ENCODE data around the gene MORF4L2. TPM values are rescaled to one million over a fixed set of nuclear protein-coding genes. Genes with fewer than 3 reads are reported as not detected.

Gene MORF4L2
- total RNA-seq, 3 donors from 2014 or later (not counting 1 experiment from before 2014, with no cell fraction given) = 136 to 227 (median 141) TPM

DNA sequence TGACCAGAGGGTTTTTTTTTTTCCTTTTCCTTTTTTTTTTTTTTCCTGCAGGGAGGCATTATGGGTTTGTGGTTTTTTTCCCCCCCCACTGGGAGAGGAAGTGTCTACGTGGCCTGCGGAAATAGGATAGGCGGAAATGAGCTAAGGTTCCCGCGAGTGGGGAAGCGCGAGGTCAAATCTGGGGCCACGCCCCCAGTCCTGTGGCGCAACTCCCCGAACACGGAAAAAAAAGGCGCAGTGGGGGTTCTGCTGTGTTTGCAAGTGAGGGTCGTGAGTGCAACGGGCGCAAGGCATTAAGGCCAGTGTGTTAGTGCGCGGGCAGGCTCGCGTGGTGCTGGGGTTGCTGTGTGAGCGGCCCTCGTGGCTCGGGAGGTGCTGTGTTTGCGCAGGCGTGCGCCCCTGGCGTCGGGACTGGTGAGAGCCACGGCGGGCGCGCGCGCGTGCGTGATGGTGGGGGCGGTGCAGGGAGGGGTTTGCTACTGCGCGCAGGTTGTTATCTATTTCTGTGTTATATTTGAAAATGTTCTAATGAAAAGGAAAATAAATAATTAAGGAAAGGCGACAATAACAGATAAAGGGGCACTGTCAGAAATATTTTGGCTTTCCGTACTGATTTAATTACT lies 685 bp upstream of the MORF4L2 start:
- H3K4me3 Mint-ChIP-seq = no peak overlapping the region
- Histone ChIP-seq H3K9me3 (ENCODE audit: control insufficient read depth, insufficient read depth, low read length) (no peaks in the 10 kb centered on the region), H3K36me3 (ENCODE audit: control insufficient read depth, insufficient read depth, low read length) (peaks cover 14% of the 10 kb centered on the region), H3K4me3 (ENCODE audit: low read length) (peak overlapping the region; percentile 97), H3K27me3 (ENCODE audit: control insufficient read depth, insufficient read depth, low read length) (no peaks in the 10 kb centered on the region), H3K27ac (ENCODE audit: low read length) (peak overlapping the region; percentile 98), H3K4me1 (ENCODE audit: control insufficient read depth, insufficient read depth, low read length) (no peaks in the 10 kb centered on the region)
- peak; percentile 83 to 90 for DNase-seq
- no peaks in the 10 kb centered on the region for H3K36me3 Mint-ChIP-seq
- TF ChIP-seq, protein P1, sequence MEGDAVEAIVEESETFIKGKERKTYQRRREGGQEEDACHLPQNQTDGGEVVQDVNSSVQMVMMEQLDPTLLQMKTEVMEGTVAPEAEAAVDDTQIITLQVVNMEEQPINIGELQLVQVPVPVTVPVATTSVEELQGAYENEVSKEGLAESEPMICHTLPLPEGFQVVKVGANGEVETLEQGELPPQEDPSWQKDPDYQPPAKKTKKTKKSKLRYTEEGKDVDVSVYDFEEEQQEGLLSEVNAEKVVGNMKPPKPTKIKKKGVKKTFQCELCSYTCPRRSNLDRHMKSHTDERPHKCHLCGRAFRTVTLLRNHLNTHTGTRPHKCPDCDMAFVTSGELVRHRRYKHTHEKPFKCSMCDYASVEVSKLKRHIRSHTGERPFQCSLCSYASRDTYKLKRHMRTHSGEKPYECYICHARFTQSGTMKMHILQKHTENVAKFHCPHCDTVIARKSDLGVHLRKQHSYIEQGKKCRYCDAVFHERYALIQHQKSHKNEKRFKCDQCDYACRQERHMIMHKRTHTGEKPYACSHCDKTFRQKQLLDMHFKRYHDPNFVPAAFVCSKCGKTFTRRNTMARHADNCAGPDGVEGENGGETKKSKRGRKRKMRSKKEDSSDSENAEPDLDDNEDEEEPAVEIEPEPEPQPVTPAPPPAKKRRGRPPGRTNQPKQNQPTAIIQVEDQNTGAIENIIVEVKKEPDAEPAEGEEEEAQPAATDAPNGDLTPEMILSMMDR (IDR thresholded peaks at IDR 0.05) = peak; percentile 7
- under 1% methylated on average over 36 of the region's 40 CpGs for WGBS (ENCODE audit: insufficient coverage)
- no peaks in the 10 kb centered on the region for H3K27me3 Mint-ChIP-seq (ENCODE audit: low read depth in 2 of 2)
- ATAC-seq = peak; percentile 63 to 85 (median 68)
- no peaks in the 10 kb centered on the region for H3K9me3 Mint-ChIP-seq
- peaks cover 4 to 5% of the 10 kb centered on the region in 2 donors for H3K4me1 Mint-ChIP-seq
- intact Hi-C loops (cut with micrococcal nuclease) = loop anchor here (2.0 to 5.0 kb wide), 4 partner anchors 155 to 480 kb away; partner anchors contain the start of genes FAM199X and ZCCHC18
- H3K27ac Mint-ChIP-seq = no peak overlapping the region

DNA sequence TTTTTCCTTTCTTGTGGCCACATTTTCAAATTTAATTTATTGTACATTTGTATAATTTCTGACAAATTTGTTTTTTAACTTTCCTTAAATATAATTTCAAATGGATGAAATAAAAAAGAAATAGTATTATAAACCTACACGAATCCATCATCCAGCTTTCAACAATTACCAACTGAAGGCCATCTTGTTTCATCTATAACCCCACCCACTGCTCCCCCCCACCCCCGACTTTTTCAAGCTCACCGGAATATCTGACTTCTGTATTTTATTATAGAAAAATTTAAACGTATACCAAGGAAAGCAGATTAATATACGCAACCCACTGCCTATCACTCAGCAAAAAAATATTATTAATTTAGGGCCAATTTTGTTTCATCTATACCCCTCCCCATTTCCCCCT lies 1.1 kb downstream of the MORF4L2 start:
- peaks cover 4 to 5% of the 10 kb centered on the region in 2 donors for H3K4me1 Mint-ChIP-seq
- peak in 1 of 2 donors; percentile 15 for DNase-seq
- WGBS (ENCODE audit: insufficient coverage) = no CpG with 5 or more reads among the region's 5 CpGs
- H3K27me3 Mint-ChIP-seq (ENCODE audit: low read depth in 2 of 2) = no peaks in the 10 kb centered on the region
- H3K4me1 ChIP-seq (ENCODE audit: control insufficient read depth, insufficient read depth, low read length) = no peaks in the 10 kb centered on the region
- H3K36me3 Mint-ChIP-seq = no peaks in the 10 kb centered on the region
- no peaks in the 10 kb centered on the region for H3K9me3 Mint-ChIP-seq
- no peak overlapping the region for H3K27ac Mint-ChIP-seq
- peak overlapping the region; percentile 66 for H3K4me3 Mint-ChIP-seq
- intact Hi-C loops (cut with micrococcal nuclease) = loop anchor here (5.0 kb wide), 2 partner anchors 153 to 473 kb away; no protein-coding TSS in a partner anchor
- H3K27ac ChIP-seq (ENCODE audit: low read length) = no peak overlapping the region
- no peak for ATAC-seq
- H3K9me3 ChIP-seq (ENCODE audit: control insufficient read depth, insufficient read depth, low read length) = no peaks in the 10 kb centered on the region
- TF ChIP-seq, protein P1 (IDR thresholded peaks at IDR 0.05) = no peak
- peak overlapping the region; percentile 97 for H3K4me3 ChIP-seq (ENCODE audit: low read length)
- peaks cover 20% of the 10 kb centered on the region for H3K36me3 ChIP-seq (ENCODE audit: control insufficient read depth, insufficient read depth, low read length)
- H3K27me3 ChIP-seq (ENCODE audit: control insufficient read depth, insufficient read depth, low read length) = no peaks in the 10 kb centered on the region

DNA sequence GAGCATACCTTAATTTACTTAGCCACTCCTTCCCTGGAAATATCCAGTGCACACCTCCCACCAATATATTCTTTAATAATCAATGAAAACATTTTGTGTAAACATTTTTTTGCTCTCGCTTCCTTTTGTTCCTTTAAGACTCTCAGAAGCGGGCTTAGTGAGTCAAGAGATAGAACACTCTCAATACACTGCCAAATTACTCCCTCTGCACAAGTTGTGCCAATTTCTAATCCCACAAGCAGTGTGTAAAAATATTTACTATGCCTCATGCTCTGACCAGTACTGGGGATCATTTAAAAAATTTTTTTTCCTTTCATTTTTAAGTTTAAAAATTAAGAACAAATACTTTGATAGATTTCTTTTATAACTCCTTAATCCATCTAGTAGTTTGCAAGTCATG lies 5.1 kb downstream of the MORF4L2 start:
- H3K4me1 Mint-ChIP-seq = peaks cover 5 to 18% of the 10 kb centered on the region in 2 donors
- H3K4me3 Mint-ChIP-seq = no peak overlapping the region
- intact Hi-C loops (cut with micrococcal nuclease) = no loop called here
- Histone ChIP-seq H3K27me3 (ENCODE audit: control insufficient read depth, insufficient read depth, low read length) (no peaks in the 10 kb centered on the region), H3K36me3 (ENCODE audit: control insufficient read depth, insufficient read depth, low read length) (peaks cover 29% of the 10 kb centered on the region), H3K4me3 (ENCODE audit: low read length) (no peak overlapping the region), H3K9me3 (ENCODE audit: control insufficient read depth, insufficient read depth, low read length) (no peaks in the 10 kb centered on the region), H3K27ac (ENCODE audit: low read length) (no peak overlapping the region), H3K4me1 (ENCODE audit: control insufficient read depth, insufficient read depth, low read length) (no peaks in the 10 kb centered on the region)
- TF ChIP-seq, protein P1 (IDR thresholded peaks at IDR 0.05) = no peak
- no peaks in the 10 kb centered on the region for H3K9me3 Mint-ChIP-seq
- peaks cover 11% of the 10 kb centered on the region for H3K36me3 Mint-ChIP-seq
- ATAC-seq (no peak), DNase-seq (no peak)
- no peak overlapping the region for H3K27ac Mint-ChIP-seq
- WGBS (ENCODE audit: insufficient coverage) = 100% methylated on average over 2 of the region's 2 CpGs
- no peaks in the 10 kb centered on the region for H3K27me3 Mint-ChIP-seq (ENCODE audit: low read depth in 2 of 2)

Data from natural killer cell (primary cell).